Measurements from ENCODE around the gene HTRA2.
"Not testable (repeated sequence)": the region's sequence is repeated elsewhere in the genome, so short reads cannot be mapped to it uniquely, and the experiment has no call there.

HTRA2 gene

GRCh38 chr2:74556831-74557370 is 27.2 kb downstream of the HTRA2 start:
- FAIRE-seq = no peak
- DNase-seq (ENCODE audit: insufficient read length, low spot score) = no peak
- TF ChIP-seq POU2F2 (IDR thresholded peaks at IDR 0.05; ENCODE audit: low read depth, low read length) = no peak
- no peak for TF ChIP-seq PAX5 (IDR thresholded peaks at IDR 0.05; ENCODE audit: insufficient read depth, low read length, severe bottlenecking)
- TF ChIP-seq SPI1 (IDR thresholded peaks at IDR 0.05; ENCODE audit: low read depth, low read length) = no peak
- TF ChIP-seq TAF1 (IDR thresholded peaks at IDR 0.05; ENCODE audit: low read depth, low read length) = no peak
- TF ChIP-seq POLR2A (IDR thresholded peaks at IDR 0.05; ENCODE audit: low read depth, low read length) = no peak; the same call in 1 of the 2 replicates
- TF ChIP-seq POLR2AphosphoS5 (IDR thresholded peaks at IDR 0.05; ENCODE audit: low read depth, low read length) = no peak

- DNase-seq (ENCODE audit: insufficient read length, low spot score) (no peak), FAIRE-seq (no peak)
- TF ChIP-seq POU2F2 (IDR thresholded peaks at IDR 0.05; ENCODE audit: low read depth, low read length) (no peak), SPI1 (IDR thresholded peaks at IDR 0.05; ENCODE audit: low read depth, low read length) (no peak), PAX5 (IDR thresholded peaks at IDR 0.05; ENCODE audit: insufficient read depth, low read length, severe bottlenecking) (no peak), POLR2A (IDR thresholded peaks at IDR 0.05; ENCODE audit: low read depth, low read length) (no peak), POLR2AphosphoS5 (IDR thresholded peaks at IDR 0.05; ENCODE audit: low read depth, low read length) (no peak), TAF1 (IDR thresholded peaks at IDR 0.05; ENCODE audit: low read depth, low read length) (no peak)
Observed at GRCh38 chr2:74558284-74559230, 28.8 kb downstream of the HTRA2 start.

GRCh38 chr2:74559912-74560311 is 30.2 kb downstream of the HTRA2 start:
- no peak for DNase-seq (ENCODE audit: insufficient read length, low spot score)
- FAIRE-seq = no peak

GRCh38 chr2:74560591-74560990 is 30.9 kb downstream of the HTRA2 start:
- no peak for TF ChIP-seq POU2F2 (IDR thresholded peaks at IDR 0.05; ENCODE audit: low read depth, low read length)
- no peak for TF ChIP-seq TAF1 (IDR thresholded peaks at IDR 0.05; ENCODE audit: low read depth, low read length)
- no peak for TF ChIP-seq SPI1 (IDR thresholded peaks at IDR 0.05; ENCODE audit: low read depth, low read length)
- TF ChIP-seq PAX5 (IDR thresholded peaks at IDR 0.05; ENCODE audit: insufficient read depth, low read length, severe bottlenecking) = no peak
- TF ChIP-seq POLR2AphosphoS5 (IDR thresholded peaks at IDR 0.05; ENCODE audit: low read depth, low read length) = no peak
- TF ChIP-seq POLR2A (IDR thresholded peaks at IDR 0.05; ENCODE audit: low read depth, low read length) = no peak
- DNase-seq (ENCODE audit: insufficient read length, low spot score) (no peak), FAIRE-seq (no peak)

More at GRCh38 chr2:74559912-74560311, 30.2 kb downstream of the HTRA2 start:
- TF ChIP-seq POLR2AphosphoS5 (IDR thresholded peaks at IDR 0.05; ENCODE audit: low read depth, low read length) (no peak), PAX5 (IDR thresholded peaks at IDR 0.05; ENCODE audit: insufficient read depth, low read length, severe bottlenecking) (no peak), POU2F2 (IDR thresholded peaks at IDR 0.05; ENCODE audit: low read depth, low read length) (no peak), POLR2A (IDR thresholded peaks at IDR 0.05; ENCODE audit: low read depth, low read length) (no peak), TAF1 (IDR thresholded peaks at IDR 0.05; ENCODE audit: low read depth, low read length) (no peak), SPI1 (IDR thresholded peaks at IDR 0.05; ENCODE audit: low read depth, low read length) (no peak)

- FAIRE-seq; DNase-seq (ENCODE audit: insufficient read length, low spot score): not testable (repeated sequence)
Observed at GRCh38 chr2:74561022-74561421, 31.3 kb downstream of the HTRA2 start.

- TF ChIP-seq PAX5 (IDR thresholded peaks at IDR 0.05; ENCODE audit: insufficient read depth, low read length, severe bottlenecking) (no peak), POU2F2 (IDR thresholded peaks at IDR 0.05; ENCODE audit: low read depth, low read length) (no peak), POLR2A (IDR thresholded peaks at IDR 0.05; ENCODE audit: low read depth, low read length) (no peak), SPI1 (IDR thresholded peaks at IDR 0.05; ENCODE audit: low read depth, low read length) (no peak)
- DNase-seq (ENCODE audit: insufficient read length, low spot score) (no peak), FAIRE-seq (no peak)
Observed at GRCh38 chr2:74562126-74562775, 32.5 kb downstream of the HTRA2 start.

- DNase-seq (ENCODE audit: insufficient read length, low spot score) = no peak
- TF ChIP-seq POLR2A (IDR thresholded peaks at IDR 0.05; ENCODE audit: low read depth, low read length) = no peak
- no peak for TF ChIP-seq POU2F2 (IDR thresholded peaks at IDR 0.05; ENCODE audit: low read depth, low read length)
- no peak for TF ChIP-seq POLR2AphosphoS5 (IDR thresholded peaks at IDR 0.05; ENCODE audit: low read depth, low read length)
- no peak for TF ChIP-seq SPI1 (IDR thresholded peaks at IDR 0.05; ENCODE audit: low read depth, low read length)
- no peak for TF ChIP-seq TAF1 (IDR thresholded peaks at IDR 0.05; ENCODE audit: low read depth, low read length)
- TF ChIP-seq PAX5 (IDR thresholded peaks at IDR 0.05; ENCODE audit: insufficient read depth, low read length, severe bottlenecking) = no peak
- peak; percentile 63 for FAIRE-seq
Observed at GRCh38 chr2:74564222-74564621, 34.5 kb downstream of the HTRA2 start.

- TF ChIP-seq POU2F2 (IDR thresholded peaks at IDR 0.05; ENCODE audit: low read depth, low read length) (no peak), POLR2A (IDR thresholded peaks at IDR 0.05; ENCODE audit: low read depth, low read length) (no peak), POLR2AphosphoS5 (IDR thresholded peaks at IDR 0.05; ENCODE audit: low read depth, low read length) (no peak), PAX5 (IDR thresholded peaks at IDR 0.05; ENCODE audit: insufficient read depth, low read length, severe bottlenecking) (no peak), SPI1 (IDR thresholded peaks at IDR 0.05; ENCODE audit: low read depth, low read length) (no peak), TAF1 (IDR thresholded peaks at IDR 0.05; ENCODE audit: low read depth, low read length) (no peak)
- FAIRE-seq (no peak), DNase-seq (ENCODE audit: insufficient read length, low spot score) (no peak)
Observed at GRCh38 chr2:74566076-74566753, 36.5 kb downstream of the HTRA2 start.

GRCh38 chr2:74566754-74567085 is 37.0 kb downstream of the HTRA2 start:
- TF ChIP-seq POU2F2 (IDR thresholded peaks at IDR 0.05; ENCODE audit: low read depth, low read length) = no peak
- no peak for TF ChIP-seq POLR2AphosphoS5 (IDR thresholded peaks at IDR 0.05; ENCODE audit: low read depth, low read length)
- no peak for TF ChIP-seq POLR2A (IDR thresholded peaks at IDR 0.05; ENCODE audit: low read depth, low read length)
- no peak for TF ChIP-seq TAF1 (IDR thresholded peaks at IDR 0.05; ENCODE audit: low read depth, low read length)
- peak; percentile 63; the same call in 1 of the 2 replicates for TF ChIP-seq SPI1 (IDR thresholded peaks at IDR 0.05; ENCODE audit: low read depth, low read length)
- TF ChIP-seq PAX5 (IDR thresholded peaks at IDR 0.05; ENCODE audit: insufficient read depth, low read length, severe bottlenecking) = no peak
- no peak for DNase-seq (ENCODE audit: insufficient read length, low spot score)
- peak; percentile 69 for FAIRE-seq
